Neutrophil (primary cell): Measurements from ENCODE around the gene UTP3.

Experiments used
- H3K27ac ChIP-seq: fragments of 200-600 bp; sonication (generic); 2 replicates; pipeline ENCODE4 v1.5.1; 2016; ENCODE audit warnings: mild to moderate bottlenecking, moderate library complexity
- H3K27me3 ChIP-seq: fragments of 200-600 bp; sonication (generic); 2 replicates; pipeline ENCODE4 v1.6.0; 2016; ENCODE audit warnings: mild to moderate bottlenecking
- H3K36me3 ChIP-seq: fragments of 200-600 bp; sonication (generic); 2 replicates; pipeline ENCODE4 v1.5.1; 2017
- H3K4me1 ChIP-seq, 2 experiments: fragments of 200-600 bp in 1 of 2; sonication (generic) in 1 of 2; 1 replicate in 1 of 2; 2 replicates in 1 of 2; pipeline versions ENCODE4 v1.5.1 to v1.6.1; 2013 to 2016; ENCODE audit warnings: low read depth in 1 of 2, low read length in 1 of 2, mild to moderate bottlenecking in 1 of 2, moderate library complexity in 1 of 2; ENCODE audit not compliant: control insufficient read depth in 1 of 2, insufficient read depth in 1 of 2
- H3K4me3 ChIP-seq, 2 experiments: fragments of 200-600 bp in 1 of 2; sonication (generic) in 1 of 2; 1 replicate in 1 of 2; 2 replicates in 1 of 2; pipeline ENCODE4 v1.5.1; 2013 to 2016; ENCODE audit warnings: low read depth in 1 of 2, low read length in 1 of 2, mild to moderate bottlenecking in 1 of 2, moderate library complexity in 1 of 2
- H3K9me3 ChIP-seq: fragments of 200-600 bp; sonication (generic); 2 replicates; pipeline ENCODE4 v1.5.1; 2016
- TF ChIP-seq, protein P1 (sequence below): fragments of 200-600 bp; sonication (generic); IDR thresholded peaks from 2 replicates; pipeline ENCODE4 v1.5.1; 2016; ENCODE audit warnings: antibody characterized with exemption

The UTP3 gene

DNA sequence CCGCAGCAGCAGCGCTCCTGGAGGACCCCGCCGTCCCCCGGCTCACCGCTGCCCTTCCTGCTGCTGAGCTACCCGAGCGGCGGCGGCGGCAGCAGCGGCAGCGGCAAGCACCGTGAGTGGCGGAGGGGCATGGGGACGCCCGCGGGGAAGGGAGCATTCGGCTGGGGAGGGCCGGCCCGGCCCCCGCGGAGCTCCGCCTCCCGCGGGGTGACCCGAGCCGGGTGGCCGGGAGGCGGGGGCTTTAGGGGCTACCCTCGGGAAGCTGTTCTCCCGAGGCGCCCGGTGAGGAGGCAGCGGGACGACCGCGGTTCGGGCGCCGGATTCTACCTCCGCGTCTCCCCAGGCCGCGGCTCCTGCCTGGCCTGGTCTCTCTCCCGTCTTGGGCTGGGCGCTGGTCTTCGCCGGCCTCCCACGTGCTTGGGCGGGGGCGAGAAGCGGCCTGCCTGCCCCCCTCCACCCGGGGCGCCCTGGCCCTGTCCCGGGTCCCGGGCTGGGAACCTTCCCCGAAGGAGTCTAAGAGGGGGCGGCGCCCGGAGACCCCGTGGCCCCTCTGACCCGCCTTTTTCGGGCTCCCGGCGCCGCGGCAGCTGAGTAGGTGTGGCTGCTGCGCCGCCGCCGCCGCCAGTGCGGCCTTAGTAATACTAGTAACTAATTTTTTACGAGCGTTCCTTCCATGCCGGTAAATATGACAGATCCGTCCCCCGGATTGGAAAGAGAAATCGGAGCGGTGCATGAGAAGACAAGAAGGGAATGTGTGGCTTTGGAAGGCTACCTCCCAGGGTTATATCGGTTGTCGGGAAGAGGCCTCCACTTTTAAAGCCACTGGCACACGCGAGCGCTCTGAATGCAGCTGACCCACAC is 17.1 kb downstream of the UTP3 start:
- Histone ChIP-seq H3K4me3 (peak overlapping the region; percentile 58 to 76), H3K36me3 (no peaks in the 10 kb centered on the region), H3K9me3 (no peaks in the 10 kb centered on the region), H3K27ac (no peak overlapping the region), H3K27me3 (peaks cover 55% of the 10 kb centered on the region), H3K4me1 (peaks cover 6 to 22% of the 10 kb centered on the region in 2 experiments)
- TF ChIP-seq, protein P1, sequence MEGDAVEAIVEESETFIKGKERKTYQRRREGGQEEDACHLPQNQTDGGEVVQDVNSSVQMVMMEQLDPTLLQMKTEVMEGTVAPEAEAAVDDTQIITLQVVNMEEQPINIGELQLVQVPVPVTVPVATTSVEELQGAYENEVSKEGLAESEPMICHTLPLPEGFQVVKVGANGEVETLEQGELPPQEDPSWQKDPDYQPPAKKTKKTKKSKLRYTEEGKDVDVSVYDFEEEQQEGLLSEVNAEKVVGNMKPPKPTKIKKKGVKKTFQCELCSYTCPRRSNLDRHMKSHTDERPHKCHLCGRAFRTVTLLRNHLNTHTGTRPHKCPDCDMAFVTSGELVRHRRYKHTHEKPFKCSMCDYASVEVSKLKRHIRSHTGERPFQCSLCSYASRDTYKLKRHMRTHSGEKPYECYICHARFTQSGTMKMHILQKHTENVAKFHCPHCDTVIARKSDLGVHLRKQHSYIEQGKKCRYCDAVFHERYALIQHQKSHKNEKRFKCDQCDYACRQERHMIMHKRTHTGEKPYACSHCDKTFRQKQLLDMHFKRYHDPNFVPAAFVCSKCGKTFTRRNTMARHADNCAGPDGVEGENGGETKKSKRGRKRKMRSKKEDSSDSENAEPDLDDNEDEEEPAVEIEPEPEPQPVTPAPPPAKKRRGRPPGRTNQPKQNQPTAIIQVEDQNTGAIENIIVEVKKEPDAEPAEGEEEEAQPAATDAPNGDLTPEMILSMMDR, result no peak

DNA sequence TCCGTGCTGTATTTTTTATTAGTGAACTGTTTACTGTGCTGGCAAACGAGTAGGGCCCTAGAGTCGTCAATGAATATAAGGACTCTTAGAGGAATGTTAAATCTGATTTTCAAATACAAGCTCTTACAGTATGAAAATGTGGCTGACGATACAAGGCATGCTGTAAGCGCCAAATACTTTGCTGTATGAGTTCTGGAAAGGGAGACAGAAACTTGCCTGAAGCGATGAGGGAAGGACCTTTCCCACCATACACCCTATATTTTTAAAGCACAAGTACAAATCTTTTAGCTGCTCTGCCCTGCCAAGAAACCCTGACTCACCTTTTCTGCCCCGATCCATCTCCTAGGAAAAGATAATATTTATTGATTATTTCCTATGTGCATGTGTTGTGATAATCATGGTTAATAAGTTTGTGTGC is 17.7 kb downstream of the UTP3 start:
- Histone ChIP-seq H3K9me3 (no peaks in the 10 kb centered on the region), H3K4me1 (peaks cover 6 to 22% of the 10 kb centered on the region in 2 experiments), H3K36me3 (no peaks in the 10 kb centered on the region), H3K27me3 (peaks cover 55% of the 10 kb centered on the region), H3K27ac (no peak overlapping the region), H3K4me3 (peak overlapping the region; percentile 58 to 76)
- TF ChIP-seq, protein P1, result no peak

DNA sequence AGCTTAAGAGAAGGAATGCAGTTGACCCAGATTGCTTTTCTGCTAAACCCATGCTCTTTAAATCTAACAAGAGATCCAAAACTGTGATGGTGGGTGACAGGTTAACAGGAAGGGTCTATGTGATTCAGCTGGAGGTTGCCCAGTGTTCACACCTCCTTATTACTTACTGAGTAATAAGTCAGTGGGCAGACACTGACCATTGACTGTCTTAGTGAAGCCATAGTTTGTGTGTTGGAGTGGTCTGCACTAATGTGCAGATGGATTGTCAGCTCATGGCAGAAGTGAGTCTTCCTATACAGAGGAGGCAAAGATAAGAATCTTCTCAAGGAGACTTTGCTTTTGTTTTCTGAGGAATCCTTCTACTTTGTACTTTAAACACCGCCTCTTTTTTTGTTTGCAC is 18.2 kb downstream of the UTP3 start:
- TF ChIP-seq, protein P1, result no peak
- Histone ChIP-seq H3K27me3 (peaks cover 55% of the 10 kb centered on the region), H3K4me1 (peaks cover 6 to 22% of the 10 kb centered on the region in 2 experiments), H3K27ac (no peak overlapping the region), H3K36me3 (no peaks in the 10 kb centered on the region), H3K9me3 (no peaks in the 10 kb centered on the region), H3K4me3 (no peak overlapping the region)

DNA sequence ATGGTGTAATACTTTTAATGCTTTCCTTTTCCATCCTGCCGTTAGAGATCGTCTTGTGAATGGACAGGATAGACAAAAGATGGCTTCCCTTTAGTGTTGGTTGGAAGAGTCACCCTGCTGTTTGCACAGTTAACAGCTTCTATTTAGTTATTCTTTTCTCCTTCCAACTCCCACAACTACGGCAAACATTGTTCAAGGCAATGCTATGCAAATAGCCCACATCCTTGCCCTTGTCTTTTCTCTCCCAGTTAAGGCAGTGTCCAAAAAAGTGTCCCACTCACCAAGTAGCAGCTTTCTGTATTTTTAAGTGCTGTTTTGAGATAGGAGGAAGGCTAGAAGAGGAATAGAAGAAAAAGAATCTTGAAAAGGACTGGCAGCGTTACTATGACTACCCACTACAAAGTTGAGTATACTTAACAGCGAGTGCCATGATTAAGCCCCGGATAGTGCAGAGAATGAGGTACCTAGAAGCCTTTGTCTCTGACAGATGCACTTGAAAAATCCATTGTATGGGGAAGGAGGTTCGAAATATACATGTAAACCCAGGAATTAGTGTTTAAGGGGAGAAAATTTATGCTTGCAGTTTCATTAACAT is 21.4 kb downstream of the UTP3 start:
- TF ChIP-seq, protein P1, result no peak
- Histone ChIP-seq H3K27me3 (peaks cover 49% of the 10 kb centered on the region), H3K36me3 (no peaks in the 10 kb centered on the region), H3K4me1 (peaks cover 6 to 18% of the 10 kb centered on the region in 2 experiments), H3K9me3 (no peaks in the 10 kb centered on the region), H3K4me3 (no peak overlapping the region), H3K27ac (no peak overlapping the region)

DNA sequence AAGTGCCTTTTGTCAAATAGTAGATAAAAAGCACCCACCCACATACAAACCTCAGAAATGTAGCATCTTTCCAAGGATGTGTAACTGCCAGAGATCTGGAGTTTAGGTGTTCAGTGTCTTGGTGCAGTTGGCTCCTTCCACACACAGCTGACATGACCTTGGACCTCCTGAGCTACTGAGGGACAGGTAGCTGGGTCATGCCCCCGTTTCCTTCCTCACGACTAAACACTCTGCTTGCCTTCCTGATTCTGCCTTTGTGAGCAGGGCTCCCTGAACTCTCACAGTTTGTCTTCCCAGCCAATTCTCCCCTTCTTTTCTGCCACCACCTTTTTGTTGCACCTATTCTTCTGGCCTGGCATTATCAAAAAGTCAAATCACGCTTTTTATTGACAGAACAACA is 23.3 kb downstream of the UTP3 start:
- TF ChIP-seq, protein P1, result no peak
- Histone ChIP-seq H3K27ac (no peak overlapping the region), H3K4me3 (no peak overlapping the region), H3K36me3 (no peaks in the 10 kb centered on the region), H3K9me3 (no peaks in the 10 kb centered on the region), H3K27me3 (peaks cover 34% of the 10 kb centered on the region), H3K4me1 (peaks cover 0 to 6% of the 10 kb centered on the region in 2 experiments)
